K562 (cell line): ENCODE data around the gene CDCA4. TPM values are rescaled to one million over a fixed set of nuclear protein-coding genes. Genes with fewer than 3 reads are reported as not detected.
A peak's percentile ranks its signal among the peaks of the same experiment; 100 is the strongest.

Experiments used
- ARNT ChIP-seq, 2 experiments: fragments of 450-650 bp; IDR thresholded peaks; 2 replicates each; pipeline ENCODE4 v1.6.1; 2016; ENCODE audit warnings: mild to moderate bottlenecking in 1 of 2
- BRD9 ChIP-seq: fragments of 450-650 bp; IDR thresholded peaks from 2 replicates; pipeline ENCODE4 v1.6.1; 2018; ENCODE audit warnings: low read depth; ENCODE audit not compliant: partially characterized antibody
- DEAF1 ChIP-seq: fragments of 450-650 bp; formaldehyde crosslinking; IDR thresholded peaks from 2 replicates; pipeline ENCODE4 v1.4.0; 2020; ENCODE audit warnings: mild to moderate bottlenecking, moderate library complexity
- E2F6 ChIP-seq, 2 experiments: IDR thresholded peaks; 2 replicates each; pipeline ENCODE4 v1.6.1; 2011; ENCODE audit warnings: borderline replicate concordance in 1 of 2, control low read depth in 1 of 2, low read depth in 1 of 2, low read length in 1 of 2, mild to moderate bottlenecking in 1 of 2, mixed read lengths in 1 of 2, moderate library complexity in 1 of 2; ENCODE audit not compliant: insufficient read depth in 1 of 2, insufficient read length in 1 of 2, poor library complexity in 1 of 2, severe bottlenecking in 1 of 2; ENCODE audit errors: extremely low read depth in 1 of 2
- FOXP4 ChIP-seq: sonication (generic); formaldehyde crosslinking; IDR thresholded peaks from 2 replicates; pipeline ENCODE4 v1.8.0; 2022; ENCODE audit warnings: mild to moderate bottlenecking, missing genetic modification reagents, borderline replicate concordance
- NFRKB ChIP-seq: fragments of 450-650 bp; IDR thresholded peaks from 2 replicates; pipeline ENCODE4 v1.6.1; 2016; ENCODE audit warnings: low read depth
- TBP ChIP-seq: optimal IDR thresholded peaks from 2 replicates; pipeline ENCODE3; 2011; ENCODE audit warnings: low read depth, low read length, improper control_type of control experiment
- ZKSCAN3 ChIP-seq: fragments of 250-450 bp; sonication (Bioruptor Pico); IDR thresholded peaks from 2 replicates; pipeline ENCODE4 v1.4.0; 2020
- ZNF253 ChIP-seq: fragments of 250-450 bp; sonication (Bioruptor Pico); conservative IDR thresholded peaks from 2 replicates; pipeline ENCODE4 v1.6.1; 2021; ENCODE audit warnings: mild to moderate bottlenecking
- polyA plus RNA-seq, 8 experiments: library from polyadenylated mRNA; depleted of rRNA in 4 of 8; stranded (reverse) in 5 of 8; unstranded in 3 of 8; fragments of >200 nt; fragmentation: Nextera tagmentation in 2 of 8; fragmentation: Illumina TruSeq in 1 of 8; extraction: Ambion mirVana in 2 of 8; extraction: Trizol in 1 of 8; gene quantifications; 2 replicates each; pipeline versions ENCODE4 v1.2.1 to v1.2.3, GENCODE V29; 2011 to 2014; ENCODE audit warnings: inconsistent platforms in 1 of 8, missing spikeins in 1 of 8
- total RNA-seq, 7 experiments: library from RNA; depleted of rRNA in 6 of 7; stranded (reverse); fragments of >200 nt in 6 of 7; fragmentation: Illumina TruSeq in 2 of 7; extraction: Trizol in 2 of 7; gene quantifications; 2 replicates each; pipeline versions ENCODE4 v1.2.1 to v1.2.3, GENCODE V29; 2011 to 2021; ENCODE audit warnings: low replicate concordance in 1 of 7
- TF ChIP-seq, protein P1 (sequence below): fragments of 200-600 bp; sonication (generic); IDR thresholded peaks from one replicate; pipeline ENCODE4 v1.6.1; 2012; ENCODE audit warnings: mild to moderate bottlenecking, low read depth, low read length, inconsistent platforms

Gene CDCA4
- total and polyA plus RNA-seq, 9 of the 15 experiments (the other 6 are each of a cell fraction or from before 2014, with no cell fraction given), result 6.6 to 44.2 (median 23.0) TPM

DNA sequence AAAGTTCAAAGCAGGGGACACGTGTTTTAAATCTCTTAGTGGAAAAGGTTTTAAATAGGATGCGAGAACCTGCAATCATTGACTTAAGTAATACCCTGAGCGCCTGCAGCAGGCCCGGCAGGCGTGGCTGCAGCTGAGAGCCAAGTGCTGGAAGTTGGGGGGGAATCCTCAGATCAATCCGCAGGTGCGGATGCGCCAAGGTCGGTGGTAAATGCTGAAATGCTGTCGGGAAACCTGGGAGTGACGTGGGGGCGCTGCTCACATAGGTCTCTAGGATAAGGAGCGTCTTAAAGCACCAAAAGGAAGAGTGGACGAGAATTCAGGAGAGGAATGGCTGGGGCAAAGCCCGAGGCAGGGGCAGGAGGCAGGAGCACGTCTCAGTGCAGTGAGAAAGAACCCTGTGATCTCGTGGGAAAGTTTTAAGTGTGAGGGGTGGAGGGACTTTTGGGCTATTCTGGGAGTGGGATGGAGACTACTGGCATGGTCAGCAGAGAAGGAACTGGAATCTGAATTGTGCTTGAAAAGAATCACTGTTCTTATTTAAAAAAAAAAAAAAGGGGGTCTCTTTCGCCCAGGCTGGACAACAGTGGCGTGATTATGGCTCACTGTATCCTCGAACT lies 883 bp upstream of the CDCA4 start (continued):
- TF ChIP-seq, protein P1, sequence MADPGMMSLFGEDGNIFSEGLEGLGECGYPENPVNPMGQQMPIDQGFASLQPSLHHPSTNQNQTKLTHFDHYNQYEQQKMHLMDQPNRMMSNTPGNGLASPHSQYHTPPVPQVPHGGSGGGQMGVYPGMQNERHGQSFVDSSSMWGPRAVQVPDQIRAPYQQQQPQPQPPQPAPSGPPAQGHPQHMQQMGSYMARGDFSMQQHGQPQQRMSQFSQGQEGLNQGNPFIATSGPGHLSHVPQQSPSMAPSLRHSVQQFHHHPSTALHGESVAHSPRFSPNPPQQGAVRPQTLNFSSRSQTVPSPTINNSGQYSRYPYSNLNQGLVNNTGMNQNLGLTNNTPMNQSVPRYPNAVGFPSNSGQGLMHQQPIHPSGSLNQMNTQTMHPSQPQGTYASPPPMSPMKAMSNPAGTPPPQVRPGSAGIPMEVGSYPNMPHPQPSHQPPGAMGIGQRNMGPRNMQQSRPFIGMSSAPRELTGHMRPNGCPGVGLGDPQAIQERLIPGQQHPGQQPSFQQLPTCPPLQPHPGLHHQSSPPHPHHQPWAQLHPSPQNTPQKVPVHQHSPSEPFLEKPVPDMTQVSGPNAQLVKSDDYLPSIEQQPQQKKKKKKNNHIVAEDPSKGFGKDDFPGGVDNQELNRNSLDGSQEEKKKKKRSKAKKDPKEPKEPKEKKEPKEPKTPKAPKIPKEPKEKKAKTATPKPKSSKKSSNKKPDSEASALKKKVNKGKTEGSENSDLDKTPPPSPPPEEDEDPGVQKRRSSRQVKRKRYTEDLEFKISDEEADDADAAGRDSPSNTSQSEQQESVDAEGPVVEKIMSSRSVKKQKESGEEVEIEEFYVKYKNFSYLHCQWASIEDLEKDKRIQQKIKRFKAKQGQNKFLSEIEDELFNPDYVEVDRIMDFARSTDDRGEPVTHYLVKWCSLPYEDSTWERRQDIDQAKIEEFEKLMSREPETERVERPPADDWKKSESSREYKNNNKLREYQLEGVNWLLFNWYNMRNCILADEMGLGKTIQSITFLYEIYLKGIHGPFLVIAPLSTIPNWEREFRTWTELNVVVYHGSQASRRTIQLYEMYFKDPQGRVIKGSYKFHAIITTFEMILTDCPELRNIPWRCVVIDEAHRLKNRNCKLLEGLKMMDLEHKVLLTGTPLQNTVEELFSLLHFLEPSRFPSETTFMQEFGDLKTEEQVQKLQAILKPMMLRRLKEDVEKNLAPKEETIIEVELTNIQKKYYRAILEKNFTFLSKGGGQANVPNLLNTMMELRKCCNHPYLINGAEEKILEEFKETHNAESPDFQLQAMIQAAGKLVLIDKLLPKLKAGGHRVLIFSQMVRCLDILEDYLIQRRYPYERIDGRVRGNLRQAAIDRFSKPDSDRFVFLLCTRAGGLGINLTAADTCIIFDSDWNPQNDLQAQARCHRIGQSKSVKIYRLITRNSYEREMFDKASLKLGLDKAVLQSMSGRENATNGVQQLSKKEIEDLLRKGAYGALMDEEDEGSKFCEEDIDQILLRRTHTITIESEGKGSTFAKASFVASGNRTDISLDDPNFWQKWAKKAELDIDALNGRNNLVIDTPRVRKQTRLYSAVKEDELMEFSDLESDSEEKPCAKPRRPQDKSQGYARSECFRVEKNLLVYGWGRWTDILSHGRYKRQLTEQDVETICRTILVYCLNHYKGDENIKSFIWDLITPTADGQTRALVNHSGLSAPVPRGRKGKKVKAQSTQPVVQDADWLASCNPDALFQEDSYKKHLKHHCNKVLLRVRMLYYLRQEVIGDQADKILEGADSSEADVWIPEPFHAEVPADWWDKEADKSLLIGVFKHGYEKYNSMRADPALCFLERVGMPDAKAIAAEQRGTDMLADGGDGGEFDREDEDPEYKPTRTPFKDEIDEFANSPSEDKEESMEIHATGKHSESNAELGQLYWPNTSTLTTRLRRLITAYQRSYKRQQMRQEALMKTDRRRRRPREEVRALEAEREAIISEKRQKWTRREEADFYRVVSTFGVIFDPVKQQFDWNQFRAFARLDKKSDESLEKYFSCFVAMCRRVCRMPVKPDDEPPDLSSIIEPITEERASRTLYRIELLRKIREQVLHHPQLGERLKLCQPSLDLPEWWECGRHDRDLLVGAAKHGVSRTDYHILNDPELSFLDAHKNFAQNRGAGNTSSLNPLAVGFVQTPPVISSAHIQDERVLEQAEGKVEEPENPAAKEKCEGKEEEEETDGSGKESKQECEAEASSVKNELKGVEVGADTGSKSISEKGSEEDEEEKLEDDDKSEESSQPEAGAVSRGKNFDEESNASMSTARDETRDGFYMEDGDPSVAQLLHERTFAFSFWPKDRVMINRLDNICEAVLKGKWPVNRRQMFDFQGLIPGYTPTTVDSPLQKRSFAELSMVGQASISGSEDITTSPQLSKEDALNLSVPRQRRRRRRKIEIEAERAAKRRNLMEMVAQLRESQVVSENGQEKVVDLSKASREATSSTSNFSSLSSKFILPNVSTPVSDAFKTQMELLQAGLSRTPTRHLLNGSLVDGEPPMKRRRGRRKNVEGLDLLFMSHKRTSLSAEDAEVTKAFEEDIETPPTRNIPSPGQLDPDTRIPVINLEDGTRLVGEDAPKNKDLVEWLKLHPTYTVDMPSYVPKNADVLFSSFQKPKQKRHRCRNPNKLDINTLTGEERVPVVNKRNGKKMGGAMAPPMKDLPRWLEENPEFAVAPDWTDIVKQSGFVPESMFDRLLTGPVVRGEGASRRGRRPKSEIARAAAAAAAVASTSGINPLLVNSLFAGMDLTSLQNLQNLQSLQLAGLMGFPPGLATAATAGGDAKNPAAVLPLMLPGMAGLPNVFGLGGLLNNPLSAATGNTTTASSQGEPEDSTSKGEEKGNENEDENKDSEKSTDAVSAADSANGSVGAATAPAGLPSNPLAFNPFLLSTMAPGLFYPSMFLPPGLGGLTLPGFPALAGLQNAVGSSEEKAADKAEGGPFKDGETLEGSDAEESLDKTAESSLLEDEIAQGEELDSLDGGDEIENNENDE, result no peak
- TF ChIP-seq BRD9, result no peak
- TF ChIP-seq DEAF1 (CRISPR knock-in tag), result no peak
- TF ChIP-seq ARNT (IDR thresholded peaks at IDR 0.05), result peak in 1 of 2 experiments; percentile 34; a peak in 1 of 4 replicates
- TF ChIP-seq ZNF253 (CRISPR knock-in tag), result no peak
- TF ChIP-seq TBP, result peak; percentile 9
- TF ChIP-seq ZKSCAN3 (CRISPR knock-in tag), result no peak
- TF ChIP-seq E2F6 (IDR thresholded peaks at IDR 0.05; ENCODE audit: borderline replicate concordance in 1 of 2, extremely low read depth in 1 of 2, insufficient read depth in 1 of 2, insufficient read length in 1 of 2, low read depth in 1 of 2, low read length in 1 of 2, poor library complexity in 1 of 2, severe bottlenecking in 1 of 2), result peak in 1 of 2 experiments; percentile 6
- peak; percentile 34; the same call in 1 of the 2 replicates for TF ChIP-seq NFRKB
- TF ChIP-seq FOXP4 (CRISPR knock-in tag), result no peak
